PC-3 (cell line): ENCODE results near the gene RBMS3. TPM values are rescaled to one million over a fixed set of nuclear protein-coding genes. Genes with fewer than 3 reads are reported as not detected.

Experiments
- ATAC-seq: fragments of 200-7000 bp; cut with Tn5 transposase; 2 replicates; pipeline ENCODE4 v1.9.1; 2020; ENCODE audit warnings: mild to moderate bottlenecking, moderate library complexity
- BruUV-seq: library from RNA; stranded (reverse); fragments of 400-500 nt; replicated peaks from 2 replicates; lab custom pipeline; 2021; lab: Mats Ljungman, UMichigan
- CTCF ChIA-PET: fragments of 300-600 bp; sonication (Branson Sonifier 250); formaldehyde crosslinking; loops from one replicate; lab custom pipeline; 2022; ENCODE audit warnings: antibody characterized with exemption; lab: Charles Lee
- POLR2A ChIA-PET: fragments of 300-600 bp; sonication (Branson Sonifier 250); formaldehyde crosslinking; loops from one replicate; lab custom pipeline; 2022; ENCODE audit warnings: antibody characterized with exemption; ENCODE audit not compliant: unreplicated experiment; lab: Charles Lee
- DNase-seq: peaks from one replicate; pipeline ENCODE4 v3.0.0-alpha.2; 2015
- H2AFZ ChIP-seq: fragments of 300-600 bp; sonication (generic); 2 replicates; pipeline ENCODE4 v1.6.0; 2016; ENCODE audit warnings: antibody characterized with exemption, low read length
- H3F3A ChIP-seq: fragments of 300-600 bp; sonication (generic); one replicate; pipeline ENCODE4 v1.6.0; 2017; ENCODE audit warnings: antibody characterized with exemption, low read length, control low read depth, mild to moderate bottlenecking; ENCODE audit not compliant: unreplicated experiment
- H3K27ac ChIP-seq: fragments of 300-600 bp; sonication (generic); 2 replicates; pipeline ENCODE4 v1.5.1; 2016; ENCODE audit warnings: mild to moderate bottlenecking, low read length
- H3K27me3 ChIP-seq: fragments of 300-600 bp; sonication (generic); 2 replicates; pipeline ENCODE4 v1.6.1; 2016; ENCODE audit warnings: low read length, mixed read lengths
- H3K36me3 ChIP-seq: fragments of 300-600 bp; sonication (generic); 2 replicates; pipeline ENCODE4 v1.6.1; 2016; ENCODE audit warnings: low read depth, mixed run types, low read length, mixed read lengths
- H3K4me1 ChIP-seq: fragments of 300-600 bp; sonication (generic); 2 replicates; pipeline ENCODE4 v1.5.1; 2016; ENCODE audit warnings: low read length; ENCODE audit not compliant: insufficient read depth
- H3K4me2 ChIP-seq: fragments of 300-600 bp; sonication (generic); 2 replicates; pipeline ENCODE4 v1.6.0; 2016; ENCODE audit warnings: low read length
- H3K4me3 ChIP-seq: fragments of 300-600 bp; sonication (generic); 2 replicates; pipeline ENCODE4 v1.5.1; 2016; ENCODE audit warnings: mild to moderate bottlenecking, low read length, mixed read lengths
- H3K79me2 ChIP-seq: fragments of 300-600 bp; sonication (generic); 2 replicates; pipeline ENCODE4 v1.6.1; 2017; ENCODE audit warnings: low read length, mixed read lengths
- H3K9ac ChIP-seq: fragments of 300-600 bp; sonication (generic); 2 replicates; pipeline ENCODE4 v1.6.0; 2016; ENCODE audit warnings: mild to moderate bottlenecking, low read length
- H3K9me2 ChIP-seq: fragments of 300-600 bp; sonication (generic); replicated peaks from 2 replicates; pipeline ENCODE4 v1.6.1; 2016; ENCODE audit warnings: mixed run types, low read length, mixed read lengths
- H3K9me3 ChIP-seq: fragments of 300-600 bp; sonication (generic); 2 replicates; pipeline ENCODE4 v1.6.1; 2016; ENCODE audit warnings: low read length, mixed read lengths
- H4K20me1 ChIP-seq: fragments of 300-600 bp; sonication (generic); 2 replicates; pipeline ENCODE4 v1.6.1; 2016; ENCODE audit warnings: low read length, mixed read lengths
- CTCF ChIP-seq: fragments of 300-600 bp; sonication (generic); conservative IDR thresholded peaks from 2 replicates; pipeline ENCODE4 v1.5.1; 2017; ENCODE audit warnings: antibody characterized with exemption, low read depth, mild to moderate bottlenecking, low read length
- EZH2 ChIP-seq: fragments of 300-600 bp; sonication (generic); IDR thresholded peaks from one replicate; pipeline ENCODE4 v1.6.1; 2017; ENCODE audit warnings: antibody characterized with exemption, mild to moderate bottlenecking, low read length; ENCODE audit not compliant: unreplicated experiment
- EZH2phosphoT487 ChIP-seq: fragments of 300-600 bp; sonication (generic); IDR thresholded peaks from 2 replicates; pipeline ENCODE4 v1.6.1; 2018; ENCODE audit warnings: mild to moderate bottlenecking, antibody characterized with exemption, low read length, borderline replicate concordance
- intact Hi-C: fragments of 100-400 bp; cut with micrococcal nuclease; formaldehyde crosslinking; loops from 2 replicates; pipeline ENCODE4 v1.9.0; 2023
- total RNA-seq: library from RNA; depleted of rRNA; stranded (reverse); fragments of >200 nt; gene quantifications from 2 replicates; pipeline ENCODE4 v1.2.3, GENCODE V29; 2014

The RBMS3 gene
- total RNA-seq, 1 experiment from 2014 or later = 5.4 TPM

- POLR2A ChIA-PET = no interaction called here
- CTCF ChIA-PET = interaction anchor here (0.5 kb wide), 1 partner anchor 364 kb away, joined by 16 read pairs; no protein-coding TSS in a partner anchor
- H3K36me3 ChIP-seq = no peaks in the 10 kb centered on the region
- H3K27me3 ChIP-seq = no peaks in the 10 kb centered on the region
- peak; percentile 30 for DNase-seq
- no peaks in the 10 kb centered on the region for H3F3A ChIP-seq
- no peak overlapping the region for H3K27ac ChIP-seq
- H3K4me1 ChIP-seq = peaks cover 36% of the 10 kb centered on the region
- no peak for TF ChIP-seq EZH2phosphoT487
- TF ChIP-seq EZH2 = no peak
- H3K4me2 ChIP-seq = no peak overlapping the region
- peak; percentile 25 for ATAC-seq
- no peak overlapping the region for H3K9ac ChIP-seq
- H3K4me3 ChIP-seq = no peak overlapping the region
- intact Hi-C loops = loop anchor here (2.0 to 10.0 kb wide), 2 partner anchors 93 to 1153 kb away; no protein-coding TSS in a partner anchor
- no TSS peak for BruUV-seq
- H3K79me2 ChIP-seq = no peaks in the 10 kb centered on the region
- H3K9me2 ChIP-seq = no peaks in the 10 kb centered on the region
- H4K20me1 ChIP-seq = no peaks in the 10 kb centered on the region
- H2AFZ ChIP-seq = no peak overlapping the region
- no peaks in the 10 kb centered on the region for H3K9me3 ChIP-seq
These were observed 726.8 kb downstream of the RBMS3 start for GRCh38 chr3:30007668-30008067.

- BruUV-seq = no TSS peak
- Histone ChIP-seq H3K27me3 (no peaks in the 10 kb centered on the region), H2AFZ (no peak overlapping the region), H3K4me3 (no peak overlapping the region), H3K4me2 (no peak overlapping the region), H3F3A (no peaks in the 10 kb centered on the region), H3K27ac (no peak overlapping the region), H3K9me3 (no peaks in the 10 kb centered on the region), H4K20me1 (no peaks in the 10 kb centered on the region), H3K4me1 (peaks cover 25% of the 10 kb centered on the region), H3K79me2 (no peaks in the 10 kb centered on the region), H3K9me2 (no peaks in the 10 kb centered on the region), H3K36me3 (no peaks in the 10 kb centered on the region), H3K9ac (no peak overlapping the region)
- POLR2A ChIA-PET = no interaction called here
- TF ChIP-seq CTCF (no peak), EZH2 (no peak), EZH2phosphoT487 (no peak)
- peak; percentile 37 for DNase-seq
- peak; percentile 34 for ATAC-seq
- intact Hi-C loops = loop anchor here (5.0 to 10.0 kb wide), 3 partner anchors 101 to 1523 kb away; partner anchors contain the start of gene STT3B
- CTCF ChIA-PET = interaction anchor here (0.7 kb wide), 1 partner anchor 97 kb away, joined by 3 read pairs; no protein-coding TSS in a partner anchor
These were observed 730.4 kb downstream of the RBMS3 start for GRCh38 chr3:30011237-30011803.

GRCh38 chr3:30012941-30013543 is 732.2 kb downstream of the RBMS3 start:
- peak; percentile 89 for ATAC-seq
- ChIA-PET CTCF (interaction anchor here (0.6 to 1.0 kb wide), 3 partner anchors 185 to 739 kb away, joined by 4 to 6 read pairs (median 5); no protein-coding TSS in a partner anchor), POLR2A (no interaction called here)
- Histone ChIP-seq H3F3A (no peaks in the 10 kb centered on the region), H3K9ac (no peak overlapping the region), H3K4me2 (no peak overlapping the region), H2AFZ (no peak overlapping the region), H3K36me3 (no peaks in the 10 kb centered on the region), H3K4me3 (no peak overlapping the region), H3K9me3 (no peaks in the 10 kb centered on the region), H4K20me1 (no peaks in the 10 kb centered on the region), H3K27me3 (no peaks in the 10 kb centered on the region), H3K9me2 (no peaks in the 10 kb centered on the region), H3K4me1 (peaks cover 8% of the 10 kb centered on the region), H3K79me2 (no peaks in the 10 kb centered on the region), H3K27ac (no peak overlapping the region)
- intact Hi-C loops = loop anchor here (1.0 to 10.0 kb wide), 6 partner anchors 99 to 1522 kb away; partner anchors contain the start of gene STT3B
- TF ChIP-seq EZH2phosphoT487 (no peak), CTCF (peak; percentile 94)
- BruUV-seq = no TSS peak
- peak; percentile 92 for DNase-seq
